ENCODE measurements around the gene OBP2B. TPM values are rescaled to one million over a fixed set of nuclear protein-coding genes. Genes with fewer than 3 reads are reported as not detected.

OBP2B gene
- total and polyA plus RNA-seq, 9 of the 15 experiments (the other 6 are each of a cell fraction or from before 2014, with no cell fraction given), result not detected

GRCh38 chr9:133203506-133204075, 5.5 kb downstream of the OBP2B start:
- FAIRE-seq (no peak), DNase-seq (ENCODE audit: extremely low read depth in 1 of 4, low spot score in 3 of 4) (no peak), ATAC-seq (no peak)
- Histone ChIP-seq H4K20me1 (replicated peaks; ENCODE audit: control insufficient read depth, insufficient read depth, low read length) (no peaks in the 10 kb centered on the region; the same call in 1 of the 2 replicates), H3K4me3 (no peak overlapping the region), H3K36me3 (ENCODE audit: control insufficient read depth, insufficient read depth, low read length) (no peaks in the 10 kb centered on the region), H3K27me3 (ENCODE audit: control insufficient read depth in 2 of 2, insufficient read depth in 2 of 2, low read length in 2 of 2) (peaks cover 47 to 86% of the 10 kb centered on the region in 2 experiments), H2AFZ (ENCODE audit: low read depth, low read length) (no peak overlapping the region), H3K4me2 (ENCODE audit: insufficient read depth, low read length) (no peak overlapping the region), H3K27ac (ENCODE audit: extremely low read depth, low read depth, low read length) (no peak overlapping the region), H3K79me2 (ENCODE audit: control insufficient read depth, insufficient read depth, low read length) (no peaks in the 10 kb centered on the region), H3K9ac (ENCODE audit: insufficient read depth in 1 of 2, low read depth in 2 of 2, low read length in 2 of 2) (no peak overlapping the region), H3K9me3 (replicated peaks; ENCODE audit: control insufficient read depth, insufficient read depth, low read depth, low read length) (no peaks in the 10 kb centered on the region), H3K4me1 (replicated peaks in 1 of 2; ENCODE audit: control insufficient read depth in 2 of 2, insufficient read depth in 2 of 2, low read length in 2 of 2) (peaks cover 0 to 22% of the 10 kb centered on the region in 2 experiments; a peak in 2 of 5 replicates), H3K9me1 (ENCODE audit: control insufficient read depth, insufficient read depth, low read length) (no peaks in the 10 kb centered on the region)
- in situ Hi-C loops (cut with MboI), result no loop called here
- no peak for TF ChIP-seq NUFIP1 (IDR thresholded peaks at IDR 0.05; ENCODE audit: partially characterized antibody)
- TF ChIP-seq FOXK1 (CRISPR knock-in tag; IDR thresholded peaks at IDR 0.05; ENCODE audit: borderline replicate concordance), result no peak
- TF ChIP-seq ZKSCAN8 (CRISPR knock-in tag; IDR thresholded peaks at IDR 0.05), result no peak
- ChIA-PET POLR2A (no interaction called here), CTCF (ENCODE audit: low intra/inter-chr PET ratio) (no interaction called here)
- no TSS peak for BruUV-seq (replicated peaks)
- intact Hi-C loops (cut with micrococcal nuclease), result no loop called here
- WGBS (ENCODE audit: insufficient coverage, low coverage, missing lambda C conversion rate), result 2% methylated on average over 10 of the region's 10 CpGs

DNA sequence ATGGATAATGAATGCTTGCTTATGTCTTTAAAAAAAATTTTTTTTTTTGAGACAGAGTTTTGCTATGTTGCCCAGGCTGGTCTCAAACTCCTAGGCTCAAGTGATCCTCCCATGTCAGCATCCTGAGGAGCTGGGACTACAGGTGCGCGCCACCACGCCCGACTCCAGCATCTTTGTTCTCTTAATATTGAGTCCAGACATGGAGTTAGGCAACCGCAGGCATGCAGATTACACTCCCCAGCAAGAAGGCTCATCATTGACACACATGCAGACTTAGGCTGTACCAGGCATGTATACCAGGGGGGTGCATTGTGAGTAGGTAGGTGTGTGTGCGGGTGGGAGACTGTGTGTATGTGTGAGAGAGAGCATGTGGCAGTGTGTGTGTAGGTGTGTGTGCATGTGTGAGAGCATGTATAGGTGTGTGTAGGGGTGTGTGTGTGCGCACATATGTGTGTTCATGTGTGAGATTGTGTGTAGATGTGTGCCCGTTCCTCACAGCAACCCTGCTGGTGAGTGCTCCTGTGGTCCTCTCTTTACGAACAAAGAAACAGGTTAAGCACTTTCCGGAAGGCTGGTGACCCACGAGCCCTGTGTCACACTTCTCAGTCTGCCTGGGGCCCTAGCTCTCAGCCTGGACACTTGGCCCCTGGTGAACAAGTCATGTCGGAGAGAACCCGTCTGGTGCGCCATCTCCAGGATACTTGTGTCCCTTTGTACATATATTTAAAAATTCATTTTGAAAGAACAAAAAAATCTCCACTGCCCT, 6.2 kb downstream of the OBP2B start:
- no peak for FAIRE-seq
- H3K4me3 ChIP-seq, result no peak overlapping the region
- ATAC-seq, result no peak
- intact Hi-C loops (cut with micrococcal nuclease), result no loop called here
- H3K4me2 ChIP-seq (ENCODE audit: insufficient read depth, low read length), result no peak overlapping the region
- DNase-seq (ENCODE audit: extremely low read depth in 1 of 4, low spot score in 3 of 4), result no peak
- BruUV-seq (replicated peaks), result no TSS peak
- peaks cover 0 to 22% of the 10 kb centered on the region in 2 experiments; a peak in 2 of 5 replicates for H3K4me1 ChIP-seq (replicated peaks in 1 of 2; ENCODE audit: control insufficient read depth in 2 of 2, insufficient read depth in 2 of 2, low read length in 2 of 2)
- H3K9me1 ChIP-seq (ENCODE audit: control insufficient read depth, insufficient read depth, low read length), result no peaks in the 10 kb centered on the region
- in situ Hi-C loops (cut with MboI), result no loop called here
- H3K27me3 ChIP-seq (ENCODE audit: control insufficient read depth in 2 of 2, insufficient read depth in 2 of 2, low read length in 2 of 2), result peaks cover 48 to 89% of the 10 kb centered on the region in 2 experiments
- POLR2A ChIA-PET, result interaction anchor here (0.6 to 1.1 kb wide), 4 partner anchors 10 to 252 kb away, joined by 3 to 4 read pairs (median 3); no protein-coding TSS in a partner anchor
- no peaks in the 10 kb centered on the region for H3K9me3 ChIP-seq (replicated peaks; ENCODE audit: control insufficient read depth, insufficient read depth, low read depth, low read length)
- no peaks in the 10 kb centered on the region for H3K79me2 ChIP-seq (ENCODE audit: control insufficient read depth, insufficient read depth, low read length)
- H3K9ac ChIP-seq (ENCODE audit: insufficient read depth in 1 of 2, low read depth in 2 of 2, low read length in 2 of 2), result no peak overlapping the region
- CTCF ChIA-PET (ENCODE audit: low intra/inter-chr PET ratio), result no interaction called here
- H4K20me1 ChIP-seq (replicated peaks; ENCODE audit: control insufficient read depth, insufficient read depth, low read length), result no peaks in the 10 kb centered on the region; the same call in 1 of the 2 replicates
- no peak overlapping the region for H2AFZ ChIP-seq (ENCODE audit: low read depth, low read length)
- H3K36me3 ChIP-seq (ENCODE audit: control insufficient read depth, insufficient read depth, low read length), result no peaks in the 10 kb centered on the region
- no peak overlapping the region for H3K27ac ChIP-seq (ENCODE audit: extremely low read depth, low read depth, low read length)
- 17% methylated on average over 14 of the region's 14 CpGs for WGBS (ENCODE audit: insufficient coverage, low coverage, missing lambda C conversion rate)
- TF ChIP-seq CBFA2T2 (conservative IDR thresholded peaks at IDR 0.05), result no peak
- TF ChIP-seq, protein P1, sequence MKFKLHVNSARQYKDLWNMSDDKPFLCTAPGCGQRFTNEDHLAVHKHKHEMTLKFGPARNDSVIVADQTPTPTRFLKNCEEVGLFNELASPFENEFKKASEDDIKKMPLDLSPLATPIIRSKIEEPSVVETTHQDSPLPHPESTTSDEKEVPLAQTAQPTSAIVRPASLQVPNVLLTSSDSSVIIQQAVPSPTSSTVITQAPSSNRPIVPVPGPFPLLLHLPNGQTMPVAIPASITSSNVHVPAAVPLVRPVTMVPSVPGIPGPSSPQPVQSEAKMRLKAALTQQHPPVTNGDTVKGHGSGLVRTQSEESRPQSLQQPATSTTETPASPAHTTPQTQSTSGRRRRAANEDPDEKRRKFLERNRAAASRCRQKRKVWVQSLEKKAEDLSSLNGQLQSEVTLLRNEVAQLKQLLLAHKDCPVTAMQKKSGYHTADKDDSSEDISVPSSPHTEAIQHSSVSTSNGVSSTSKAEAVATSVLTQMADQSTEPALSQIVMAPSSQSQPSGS (CRISPR knock-in tag; IDR thresholded peaks at IDR 0.05), result no peak
- TF ChIP-seq TFE3 (CRISPR knock-in tag; IDR thresholded peaks at IDR 0.05), result no peak
- no peak for TF ChIP-seq ZNF583 (CRISPR knock-in tag; IDR thresholded peaks at IDR 0.05)

Data from K562 (cell line).